ENCODE data around the gene MAP1A. TPM values are rescaled to one million over a fixed set of nuclear protein-coding genes. Genes with fewer than 3 reads are reported as not detected.

Gene MAP1A
- 3.7 TPM for polyA plus RNA-seq (2013, experiment 1 of 2)
- 3.2 TPM for polyA plus RNA-seq (2013, experiment 2 of 2)

DNA sequence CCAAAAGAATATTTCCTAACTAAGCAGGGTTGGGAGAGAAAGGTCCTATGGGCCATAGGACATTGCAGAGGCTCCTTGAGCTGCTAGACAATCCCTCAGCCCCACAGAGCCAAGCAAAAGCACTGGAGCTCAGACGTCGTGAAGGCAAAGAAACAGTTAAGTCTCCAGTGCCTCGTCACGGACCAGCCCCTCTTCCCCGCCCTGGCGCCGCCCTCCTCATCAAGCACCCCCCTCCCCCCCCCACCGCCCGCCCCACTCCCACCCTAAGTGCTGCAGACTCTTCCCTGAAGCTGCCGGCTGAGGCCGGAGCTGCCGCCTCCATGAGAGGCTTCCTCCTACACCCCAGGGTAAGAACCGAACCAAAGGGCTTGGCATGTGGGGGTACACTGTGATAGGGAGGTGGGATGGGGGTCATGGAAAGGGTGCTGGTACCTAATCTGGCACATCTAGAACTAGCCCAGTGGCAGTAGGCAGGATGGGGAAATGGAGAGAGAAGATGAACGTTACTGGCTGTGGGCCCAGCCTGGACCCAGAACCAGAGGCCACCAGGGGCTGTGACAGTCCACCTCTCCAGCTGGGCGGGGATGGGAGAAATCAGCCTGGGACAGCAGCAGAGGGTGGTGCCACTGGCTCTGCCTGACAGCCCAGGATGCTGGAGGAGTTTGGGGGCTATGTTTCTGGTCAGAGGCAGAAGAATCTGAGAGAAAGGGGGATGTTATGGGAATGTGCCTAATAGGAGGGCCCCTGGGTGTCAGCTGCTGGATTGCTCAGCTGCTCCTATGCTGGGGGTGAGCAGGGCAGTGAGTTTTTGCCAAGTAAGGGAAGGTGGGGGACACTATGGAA lies at the start of gene MAP1A:
Gene MAP1A (plus strand): TSS at position 255 of the 843 bp plus-strand sequence. CDS start 3,866 bp downstream, outside the sequence.
- Histone ChIP-seq H3K27me3 (ENCODE audit: insufficient read depth, low read length) (peaks cover 49% of the 10 kb centered on the region), H3K9me3 (ENCODE audit: insufficient read depth, low read depth, low read length) (no peaks in the 10 kb centered on the region), H3K4me3 (ENCODE audit: low read length) (peak within 1 kb of the TSS; percentile 62), H3K9ac (ENCODE audit: low read depth, low read length) (peak within 1 kb of the TSS; percentile 48), H3K27ac (ENCODE audit: low read depth, low read length) (no peak within 1 kb of the TSS), H3K4me1 (ENCODE audit: insufficient read depth, low read length) (peaks cover 27% of the 10 kb centered on the region), H3K36me3 (ENCODE audit: insufficient read depth, low read length) (0 out of 2 replicates have a peak, but pooled peaks cover 6% of the 10 kb centered on the region)
- 6% methylated on average over 8 of the region's 15 CpGs for WGBS

- Histone ChIP-seq H3K27ac (ENCODE audit: low read depth, low read length) (no peak overlapping the region), H3K36me3 (ENCODE audit: insufficient read depth, low read length) (peaks cover 94% of the 10 kb centered on the region), H3K4me3 (ENCODE audit: low read length) (no peak overlapping the region), H3K9me3 (ENCODE audit: insufficient read depth, low read depth, low read length) (no peaks in the 10 kb centered on the region), H3K4me1 (ENCODE audit: insufficient read depth, low read length) (no peaks in the 10 kb centered on the region), H3K27me3 (ENCODE audit: insufficient read depth, low read length) (no peaks in the 10 kb centered on the region), H3K9ac (ENCODE audit: low read depth, low read length) (no peak overlapping the region)
- WGBS = 99% methylated on average over 3 of the region's 3 CpGs
Observed at GRCh38 chr15:43469867-43470266, 47.5 kb upstream of the MAP1A start.

GRCh38 chr15:43471975-43472374 lies 45.4 kb upstream of the MAP1A start:
- no peaks in the 10 kb centered on the region for H3K9me3 ChIP-seq (ENCODE audit: insufficient read depth, low read depth, low read length)
- H3K27me3 ChIP-seq (ENCODE audit: insufficient read depth, low read length) = no peaks in the 10 kb centered on the region
- H3K4me1 ChIP-seq (ENCODE audit: insufficient read depth, low read length) = no peaks in the 10 kb centered on the region
- no peak overlapping the region for H3K9ac ChIP-seq (ENCODE audit: low read depth, low read length)
- H3K27ac ChIP-seq (ENCODE audit: low read depth, low read length) = no peak overlapping the region
- H3K36me3 ChIP-seq (ENCODE audit: insufficient read depth, low read length) = peaks cover 93% of the 10 kb centered on the region
- H3K4me3 ChIP-seq (ENCODE audit: low read length) = no peak overlapping the region

- Histone ChIP-seq H3K27ac (ENCODE audit: low read depth, low read length) (no peak overlapping the region), H3K9me3 (ENCODE audit: insufficient read depth, low read depth, low read length) (no peaks in the 10 kb centered on the region), H3K4me3 (ENCODE audit: low read length) (no peak overlapping the region), H3K9ac (ENCODE audit: low read depth, low read length) (no peak overlapping the region), H3K4me1 (ENCODE audit: insufficient read depth, low read length) (peaks cover 4% of the 10 kb centered on the region; the same call in 1 of the 2 replicates), H3K27me3 (ENCODE audit: insufficient read depth, low read length) (no peaks in the 10 kb centered on the region), H3K36me3 (ENCODE audit: insufficient read depth, low read length) (peaks cover 93% of the 10 kb centered on the region)
- WGBS = 96% methylated on average over 25 of the region's 25 CpGs
Observed at GRCh38 chr15:43473885-43474284, 43.5 kb upstream of the MAP1A start.

DNA sequence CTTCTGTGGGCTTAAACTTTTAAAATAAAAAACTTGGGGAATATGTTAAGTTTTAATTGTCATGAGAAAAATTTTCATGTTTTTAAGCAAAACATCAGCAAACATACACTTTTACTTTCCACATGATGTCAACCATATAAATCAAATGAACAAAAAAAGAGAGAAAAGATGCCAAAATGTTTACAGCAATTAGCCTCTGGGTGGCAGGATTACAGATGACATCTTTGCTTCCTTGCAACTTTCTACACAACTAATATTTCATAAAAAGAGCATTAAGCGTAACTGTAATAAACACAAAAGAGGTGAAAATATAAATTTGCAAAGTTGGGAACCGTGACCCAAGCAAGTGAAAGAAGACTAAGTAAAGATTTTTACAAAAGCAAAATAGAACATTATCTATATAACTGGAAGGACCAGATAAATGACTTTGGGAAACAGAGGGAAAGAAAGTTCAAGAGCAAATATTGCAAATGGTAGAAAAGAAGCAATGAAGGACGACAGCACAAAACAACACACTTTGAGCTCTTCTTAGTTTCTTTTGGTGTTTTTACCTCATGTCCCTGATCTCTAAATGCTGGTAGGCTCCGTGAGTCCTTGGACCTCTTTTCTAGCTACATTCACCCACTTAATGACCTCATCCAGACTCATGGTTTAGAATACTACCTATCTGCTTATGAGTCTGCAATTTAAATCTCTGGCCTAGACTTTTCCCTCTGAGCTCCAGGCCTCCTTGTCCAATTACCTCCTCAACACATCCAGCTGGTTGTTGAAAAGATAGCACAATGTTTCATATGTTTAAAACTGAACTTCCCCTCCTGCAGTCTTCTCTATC lies 33.9 kb upstream of the MAP1A start:
- H3K36me3 ChIP-seq (ENCODE audit: insufficient read depth, low read length) = peaks cover 89% of the 10 kb centered on the region

DNA sequence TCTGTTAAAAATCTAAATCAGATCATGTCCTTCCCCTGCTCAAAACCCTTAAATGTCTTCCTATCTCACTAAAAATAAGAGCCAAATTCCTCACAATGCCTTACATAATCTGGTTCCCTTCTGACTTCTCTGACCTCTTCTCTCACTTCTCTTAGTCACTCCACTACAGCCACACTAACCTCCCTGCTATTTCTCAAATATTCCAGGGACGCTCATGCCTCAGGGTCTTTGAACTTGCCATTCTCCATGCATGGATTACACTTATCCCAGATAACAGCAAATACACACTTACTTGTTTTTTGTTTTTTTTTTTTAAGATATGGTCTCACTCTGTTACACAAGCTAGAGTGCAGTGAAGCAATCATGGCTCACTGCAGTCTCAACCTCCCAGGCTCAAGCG lies 33.0 kb upstream of the MAP1A start:
- Histone ChIP-seq H3K9ac (ENCODE audit: low read depth, low read length) (no peak overlapping the region), H3K27me3 (ENCODE audit: insufficient read depth, low read length) (no peaks in the 10 kb centered on the region), H3K27ac (ENCODE audit: low read depth, low read length) (no peak overlapping the region), H3K9me3 (ENCODE audit: insufficient read depth, low read depth, low read length) (no peaks in the 10 kb centered on the region), H3K4me3 (ENCODE audit: low read length) (no peak overlapping the region), H3K36me3 (ENCODE audit: insufficient read depth, low read length) (peaks cover 89% of the 10 kb centered on the region), H3K4me1 (ENCODE audit: insufficient read depth, low read length) (no peaks in the 10 kb centered on the region)
- WGBS = 93% methylated on average over 2 of the region's 2 CpGs

More for the DNA sequence above, 33.9 kb upstream of the MAP1A start:
- no peak overlapping the region for H3K4me3 ChIP-seq (ENCODE audit: low read length)
- no peaks in the 10 kb centered on the region for H3K27me3 ChIP-seq (ENCODE audit: insufficient read depth, low read length)
- peaks cover 1% of the 10 kb centered on the region; the same call in 1 of the 2 replicates for H3K4me1 ChIP-seq (ENCODE audit: insufficient read depth, low read length)
- H3K9me3 ChIP-seq (ENCODE audit: insufficient read depth, low read depth, low read length) = no peaks in the 10 kb centered on the region
- WGBS = 88% methylated on average over 2 of the region's 4 CpGs
- H3K27ac ChIP-seq (ENCODE audit: low read depth, low read length) = no peak overlapping the region
- no peak overlapping the region for H3K9ac ChIP-seq (ENCODE audit: low read depth, low read length)

- Histone ChIP-seq H3K27me3 (ENCODE audit: insufficient read depth, low read length) (no peaks in the 10 kb centered on the region), H3K4me3 (ENCODE audit: low read length) (no peak overlapping the region), H3K27ac (ENCODE audit: low read depth, low read length) (no peak overlapping the region), H3K9me3 (ENCODE audit: insufficient read depth, low read depth, low read length) (no peaks in the 10 kb centered on the region), H3K36me3 (ENCODE audit: insufficient read depth, low read length) (peaks cover 91% of the 10 kb centered on the region), H3K9ac (ENCODE audit: low read depth, low read length) (no peak overlapping the region), H3K4me1 (ENCODE audit: insufficient read depth, low read length) (peaks cover 9% of the 10 kb centered on the region)
- 93% methylated on average over 5 of the region's 6 CpGs for WGBS
Observed at GRCh38 chr15:43487271-43487895, 30.0 kb upstream of the MAP1A start.

- H3K9me3 ChIP-seq (ENCODE audit: insufficient read depth, low read depth, low read length) = no peaks in the 10 kb centered on the region
- 96% methylated on average over 2 of the region's 3 CpGs for WGBS
- H3K27ac ChIP-seq (ENCODE audit: low read depth, low read length) = no peak overlapping the region
- peaks cover 12% of the 10 kb centered on the region for H3K4me1 ChIP-seq (ENCODE audit: insufficient read depth, low read length)
- H3K4me3 ChIP-seq (ENCODE audit: low read length) = no peak overlapping the region
- no peaks in the 10 kb centered on the region for H3K27me3 ChIP-seq (ENCODE audit: insufficient read depth, low read length)
- peaks cover 79% of the 10 kb centered on the region for H3K36me3 ChIP-seq (ENCODE audit: insufficient read depth, low read length)
- H3K9ac ChIP-seq (ENCODE audit: low read depth, low read length) = no peak overlapping the region
Observed at GRCh38 chr15:43488790-43489189, 28.6 kb upstream of the MAP1A start.

- no peak overlapping the region for H3K9ac ChIP-seq (ENCODE audit: low read depth, low read length)
- H3K27ac ChIP-seq (ENCODE audit: low read depth, low read length) = no peak overlapping the region
- H3K36me3 ChIP-seq (ENCODE audit: insufficient read depth, low read length) = peaks cover 75% of the 10 kb centered on the region
- peaks cover 16% of the 10 kb centered on the region for H3K4me1 ChIP-seq (ENCODE audit: insufficient read depth, low read length)
- no peaks in the 10 kb centered on the region for H3K27me3 ChIP-seq (ENCODE audit: insufficient read depth, low read length)
- H3K9me3 ChIP-seq (ENCODE audit: insufficient read depth, low read depth, low read length) = no peaks in the 10 kb centered on the region
- H3K4me3 ChIP-seq (ENCODE audit: low read length) = no peak overlapping the region
- 97% methylated on average over 1 of the region's 1 CpG for WGBS
Observed at GRCh38 chr15:43489191-43489590, 28.2 kb upstream of the MAP1A start.

GRCh38 chr15:43492266-43492665 lies 25.1 kb upstream of the MAP1A start:
- Histone ChIP-seq H3K27me3 (ENCODE audit: insufficient read depth, low read length) (no peaks in the 10 kb centered on the region), H3K4me3 (ENCODE audit: low read length) (peak overlapping the region; percentile 83), H3K27ac (ENCODE audit: low read depth, low read length) (peak overlapping the region; percentile 94; the same call in 1 of the 2 replicates), H3K9ac (ENCODE audit: low read depth, low read length) (peak overlapping the region; percentile 83), H3K4me1 (ENCODE audit: insufficient read depth, low read length) (peaks cover 17% of the 10 kb centered on the region), H3K36me3 (ENCODE audit: insufficient read depth, low read length) (peaks cover 47% of the 10 kb centered on the region), H3K9me3 (ENCODE audit: insufficient read depth, low read depth, low read length) (no peaks in the 10 kb centered on the region)
- 5% methylated on average over 7 of the region's 7 CpGs for WGBS
